RWPE1 (cell line): ENCODE data around the gene SFMBT2.

Source experiments
- CTCF ChIA-PET: fragments of 350-600 bp; sonication (Branson Sonifier 250); formaldehyde crosslinking; extraction: SDS; loops from one replicate; lab custom pipeline; 2021; lab: Yijun Ruan, JAX
- POLR2A ChIA-PET: fragments of 400-600 bp; formaldehyde crosslinking; extraction: SDS; loops from one replicate; lab custom pipeline; 2020; ENCODE audit warnings: antibody characterized with exemption; ENCODE audit not compliant: low non-redundant PET; lab: Yijun Ruan, JAX
- DNase-seq: peaks from one replicate; pipeline ENCODE4 v3.0.0; 2012; ENCODE audit warnings: low spot score
- H3K27ac ChIP-seq: fragments of 450-650 bp; 2 replicates; pipeline ENCODE4 v1.5.1; 2017
- CTCF ChIP-seq: fragments of 450-650 bp; conservative IDR thresholded peaks from 2 replicates; pipeline ENCODE4 v1.5.1; 2017; ENCODE audit warnings: low read depth, mild to moderate bottlenecking

The SFMBT2 gene

GRCh38 chr10:7298495-7298894 lies 112.3 kb downstream of the SFMBT2 start:
- TF ChIP-seq CTCF = no peak
- DNase-seq = no peak
- POLR2A ChIA-PET = no interaction called here
- H3K27ac ChIP-seq = no peak overlapping the region
- CTCF ChIA-PET = no interaction called here

GRCh38 chr10:7297094-7297493 lies 113.7 kb downstream of the SFMBT2 start:
- ChIA-PET CTCF (interaction anchor here (0.6 to 0.7 kb wide), 2 partner anchors 25 to 1141 kb away, joined by 3 to 5 read pairs; no protein-coding TSS in a partner anchor), POLR2A (no interaction called here)
- H3K27ac ChIP-seq = no peak overlapping the region
- no peak for TF ChIP-seq CTCF
- DNase-seq = no peak

- CTCF ChIA-PET = interaction anchor here (0.7 kb wide), 1 partner anchor 26 kb away, joined by 5 read pairs; no protein-coding TSS in a partner anchor
- POLR2A ChIA-PET = no interaction called here
- no peak for TF ChIP-seq CTCF
- no peak for DNase-seq
- H3K27ac ChIP-seq = no peak overlapping the region
Measured at GRCh38 chr10:7296648-7297047, 114.2 kb downstream of the SFMBT2 start.

- no peak for DNase-seq
- H3K27ac ChIP-seq = no peak overlapping the region
- POLR2A ChIA-PET = no interaction called here
- CTCF ChIA-PET = interaction anchor here (0.6 kb wide), 1 partner anchor 21 kb away, joined by 5 read pairs; no protein-coding TSS in a partner anchor
- TF ChIP-seq CTCF = no peak
Measured at GRCh38 chr10:7296076-7296475, 114.8 kb downstream of the SFMBT2 start.

GRCh38 chr10:7293378-7293920 lies 117.4 kb downstream of the SFMBT2 start:
- CTCF ChIA-PET = no interaction called here
- no peak for TF ChIP-seq CTCF
- POLR2A ChIA-PET = no interaction called here
- no peak for DNase-seq
- no peak overlapping the region for H3K27ac ChIP-seq

GRCh38 chr10:7291487-7292270 lies 119.2 kb downstream of the SFMBT2 start:
- ChIA-PET POLR2A (no interaction called here), CTCF (no interaction called here)
- no peak for TF ChIP-seq CTCF

More at GRCh38 chr10:7291487-7292270, 119.2 kb downstream of the SFMBT2 start:
- H3K27ac ChIP-seq = no peak overlapping the region
- no peak for DNase-seq
